ENCODE measurements around the gene WDPCP. TPM values are rescaled to one million over a fixed set of nuclear protein-coding genes. Genes with fewer than 3 reads are reported as not detected.

The WDPCP gene
- total and polyA plus RNA-seq, 10 of the 15 experiments (the other 5 are each of a cell fraction or from before 2014, with no cell fraction given), result 2.1 to 7.9 (median 4.6) TPM

- H3K36me3 ChIP-seq (ENCODE audit: control insufficient read depth in 2 of 2, insufficient read depth in 2 of 2, low read length in 1 of 2), result no peaks in the 10 kb centered on the region
- no peaks in the 10 kb centered on the region for H3K9me3 ChIP-seq (replicated peaks; ENCODE audit: control insufficient read depth, insufficient read depth, low read length)
- intact Hi-C loops (cut with micrococcal nuclease; ENCODE audit: unreplicated experiment) (no loop called here), in situ Hi-C loops (cut with MboI) (no loop called here)
- H3K9ac ChIP-seq (ENCODE audit: control insufficient read depth, insufficient read depth, low read length), result no peak overlapping the region
- TF ChIP-seq STAT3 (IDR thresholded peaks at IDR 0.05; ENCODE audit: low read depth, low read length), result no peak
- TF ChIP-seq RFX5 (IDR thresholded peaks at IDR 0.05; ENCODE audit: low read depth, low read length), result no peak
- no peak for TF ChIP-seq TCF7 (IDR thresholded peaks at IDR 0.05; ENCODE audit: borderline replicate concordance)
- TF ChIP-seq EGR1 (IDR thresholded peaks at IDR 0.05; ENCODE audit: borderline replicate concordance in 1 of 2, low read depth in 2 of 2, low read length in 2 of 2), result peak in 1 of 2 experiments; percentile 57; a peak in 1 of 3 replicates
- TF ChIP-seq HDAC2 (IDR thresholded peaks at IDR 0.05), result no peak
- TF ChIP-seq PAX8 (IDR thresholded peaks at IDR 0.05), result no peak
- WGBS (ENCODE audit: insufficient coverage, insufficient replicate concordance, low lambda C conversion rate, missing lambda C conversion rate), result 100% methylated on average over 1 of the region's 1 CpG
- no peak overlapping the region for H3K27ac ChIP-seq (ENCODE audit: control insufficient read depth, insufficient read depth)
- POLR2A ChIA-PET, result no interaction called here
- no peaks in the 10 kb centered on the region for H3K79me2 ChIP-seq (ENCODE audit: control insufficient read depth, insufficient read depth, low read length)
- H3K4me1 ChIP-seq (ENCODE audit: control insufficient read depth, insufficient read depth, low read length), result peaks cover 6% of the 10 kb centered on the region
- H3K4me2 ChIP-seq (ENCODE audit: control insufficient read depth, insufficient read depth), result no peak overlapping the region
- RAD21 ChIA-PET (ENCODE audit: unreplicated experiment), result interaction anchor here (1.5 kb wide), 1 partner anchor 9 kb away, joined by 5 read pairs; no protein-coding TSS in a partner anchor
- SMC1A ChIA-PET (ENCODE audit: uncharacterized antibody, unreplicated experiment), result interaction anchor here (1.0 kb wide), 1 partner anchor 9 kb away, joined by 4 read pairs; no protein-coding TSS in a partner anchor
- no peak overlapping the region for H3K4me3 ChIP-seq
- no peaks in the 10 kb centered on the region for H3K27me3 ChIP-seq (replicated peaks in 1 of 2; ENCODE audit: control insufficient read depth in 2 of 2, insufficient read depth in 2 of 2, low read length in 1 of 2)
- no peak overlapping the region for H2AFZ ChIP-seq (ENCODE audit: control insufficient read depth, low read depth, low read length)
- H4K20me1 ChIP-seq (ENCODE audit: control insufficient read depth, insufficient read depth), result no peaks in the 10 kb centered on the region
- no TSS peak for BruUV-seq (replicated peaks)
- CTCF ChIA-PET, result no interaction called here
- DNase-seq (ENCODE audit: low read depth, low spot score), result no peak
- ATAC-seq, result no peak
- FAIRE-seq, result no peak
Observed at GRCh38 chr2:63440612-63441011, 147.7 kb downstream of the WDPCP start.

- no peak for DNase-seq (ENCODE audit: low read depth, low spot score)
- WGBS (ENCODE audit: insufficient coverage, insufficient replicate concordance, low lambda C conversion rate, missing lambda C conversion rate), result 100% methylated on average over 1 of the region's 1 CpG
- TF ChIP-seq NFYB (IDR thresholded peaks at IDR 0.05; ENCODE audit: insufficient read depth, low read depth, low read length) (no peak), RUNX3 (IDR thresholded peaks at IDR 0.05; ENCODE audit: low read length) (no peak), HDAC6 (IDR thresholded peaks at IDR 0.05; ENCODE audit: unreplicated experiment) (no peak), BCLAF1 (IDR thresholded peaks at IDR 0.05) (no peak), YBX1 (IDR thresholded peaks at IDR 0.05) (no peak), ZBTB11 (CRISPR knock-in tag; IDR thresholded peaks at IDR 0.05) (no peak)
Observed at GRCh38 chr2:63438181-63438580, 150.1 kb downstream of the WDPCP start.

More at GRCh38 chr2:63438181-63438580, 150.1 kb downstream of the WDPCP start:
- Histone ChIP-seq H3K9me3 (replicated peaks; ENCODE audit: control insufficient read depth, insufficient read depth, low read length) (no peaks in the 10 kb centered on the region), H3K36me3 (ENCODE audit: control insufficient read depth in 2 of 2, insufficient read depth in 2 of 2, low read length in 1 of 2) (no peaks in the 10 kb centered on the region), H3K4me3 (no peak overlapping the region), H3K27ac (ENCODE audit: control insufficient read depth, insufficient read depth) (no peak overlapping the region), H4K20me1 (ENCODE audit: control insufficient read depth, insufficient read depth) (no peaks in the 10 kb centered on the region), H3K27me3 (replicated peaks in 1 of 2; ENCODE audit: control insufficient read depth in 2 of 2, insufficient read depth in 2 of 2, low read length in 1 of 2) (no peaks in the 10 kb centered on the region), H3K4me2 (ENCODE audit: control insufficient read depth, insufficient read depth) (no peak overlapping the region), H3K9ac (ENCODE audit: control insufficient read depth, insufficient read depth, low read length) (no peak overlapping the region), H3K79me2 (ENCODE audit: control insufficient read depth, insufficient read depth, low read length) (no peaks in the 10 kb centered on the region), H3K4me1 (ENCODE audit: control insufficient read depth, insufficient read depth, low read length) (no peaks in the 10 kb centered on the region), H2AFZ (ENCODE audit: control insufficient read depth, low read depth, low read length) (no peak overlapping the region)
- RAD21 ChIA-PET (ENCODE audit: unreplicated experiment), result interaction anchor here (1.5 kb wide), 1 partner anchor 50 kb away, joined by 3 read pairs; no protein-coding TSS in a partner anchor
- FAIRE-seq (no peak), ATAC-seq (no peak)
- in situ Hi-C loops (cut with MboI), result no loop called here
- CTCF ChIA-PET, result interaction anchor here (1.5 kb wide), 1 partner anchor 13 kb away, joined by 3 read pairs; no protein-coding TSS in a partner anchor
- SMC1A ChIA-PET (ENCODE audit: uncharacterized antibody, unreplicated experiment), result interaction anchor here (0.7 kb wide), 1 partner anchor 768 kb away, joined by 3 read pairs; no protein-coding TSS in a partner anchor
- BruUV-seq (replicated peaks), result no TSS peak
- intact Hi-C loops (cut with micrococcal nuclease; ENCODE audit: unreplicated experiment), result no loop called here
- POLR2A ChIA-PET, result no interaction called here
